T-cell (primary cell): Measurements from ENCODE around the gene EML4. TPM values are rescaled to one million over a fixed set of nuclear protein-coding genes. Genes with fewer than 3 reads are reported as not detected.

Experiments used
- ATAC-seq, 4 experiments: fragments of 200-7000 bp in 3 of 4; fragments of 150-1000 bp in 1 of 4; cut with Tn5 transposase; replicated peaks in 1 of 4; 1 replicate in 3 of 4; 2 replicates in 1 of 4; pipeline ENCODE4 v1.10.0; 2021; ENCODE audit warnings: moderate library complexity in 3 of 4, mild to moderate bottlenecking in 2 of 4, moderate number of reproducible peaks in 1 of 4
- CTCF ChIA-PET, 2 donors: fragments of 300-600 bp; sonication (Branson Sonifier 250); formaldehyde crosslinking; loops; one replicate each; lab custom pipeline; 2022; ENCODE audit warnings: antibody characterized with exemption in 2 of 2; lab: Charles Lee
- POLR2A ChIA-PET, 2 donors: fragments of 300-600 bp; sonication (Branson Sonifier 250); formaldehyde crosslinking; loops; one replicate each; lab custom pipeline; 2022; ENCODE audit warnings: antibody characterized with exemption in 2 of 2; lab: Charles Lee
- DNase-seq, 35 experiments: peaks; one replicate each; pipeline versions ENCODE4 v3.0.0 to v3.0.0-alpha.2; 2013 to 2023
- H3K27ac ChIP-seq: one replicate; pipeline ENCODE4 v1.5.1; 2013; ENCODE audit warnings: low read length
- H3K27me3 ChIP-seq, 2 experiments: replicated peaks in 1 of 2; 1 replicate in 1 of 2; 2 replicates in 1 of 2; pipeline versions ENCODE4 v1.6.1 to v1.7.0; 2013; ENCODE audit warnings: low read length in 1 of 2, mixed read lengths in 1 of 2; ENCODE audit not compliant: control insufficient read depth in 2 of 2, insufficient read depth in 2 of 2; ENCODE audit errors: extremely low read depth in 1 of 2
- H3K36me3 ChIP-seq, 2 donors: 1 replicate in 1 of 2; 2 replicates in 1 of 2; pipeline versions ENCODE4 v1.6.1 to v1.7.0; 2013; ENCODE audit warnings: low read length in 1 of 2; ENCODE audit not compliant: control insufficient read depth in 2 of 2, insufficient read depth in 1 of 2; ENCODE audit errors: extremely low read depth in 1 of 2
- H3K4me1 ChIP-seq, 2 experiments: 1 replicate in 1 of 2; 2 replicates in 1 of 2; pipeline versions ENCODE4 v1.6.1 to v1.7.0; 2013; ENCODE audit warnings: low read length in 2 of 2, mixed read lengths in 1 of 2; ENCODE audit not compliant: insufficient read depth in 2 of 2, control insufficient read depth in 1 of 2; ENCODE audit errors: extremely low read depth in 1 of 2
- H3K4me3 ChIP-seq, 2 donors: 1 replicate in 1 of 2; 2 replicates in 1 of 2; pipeline versions ENCODE4 v1.5.1 to v1.7.0; 2013; ENCODE audit warnings: mild to moderate bottlenecking in 2 of 2, low read length in 1 of 2, moderate library complexity in 1 of 2; ENCODE audit not compliant: control insufficient read depth in 1 of 2; ENCODE audit errors: extremely low read depth in 1 of 2
- H3K9me3 ChIP-seq: 2 replicates; pipeline ENCODE4 v1.7.0; 2013
- H3K27ac Mint-ChIP-seq, 2 donors: one replicate each; pipeline ENCODE4 v1.8.0; 2020 to 2021; ENCODE audit warnings: mild to moderate bottlenecking in 2 of 2, mixed read lengths in 2 of 2
- H3K27me3 Mint-ChIP-seq, 2 donors: one replicate each; pipeline ENCODE4 v1.8.0; 2021 to 2022; ENCODE audit warnings: mixed read lengths in 2 of 2
- H3K36me3 Mint-ChIP-seq: one replicate; pipeline ENCODE4 v1.8.0; 2021; ENCODE audit warnings: mixed read lengths
- H3K4me1 Mint-ChIP-seq, 3 donors: one replicate each; pipeline ENCODE4 v1.8.0; 2020 to 2022; ENCODE audit warnings: mixed read lengths in 3 of 3, mild to moderate bottlenecking in 1 of 3
- H3K4me3 Mint-ChIP-seq, 3 donors: one replicate each; pipeline ENCODE4 v1.8.0; 2020 to 2022; ENCODE audit warnings: mild to moderate bottlenecking in 3 of 3, mixed read lengths in 3 of 3, moderate library complexity in 3 of 3
- H3K9me3 Mint-ChIP-seq, 3 donors: one replicate each; pipeline ENCODE4 v1.8.0; 2020 to 2022; ENCODE audit warnings: mixed read lengths in 3 of 3
- WGBS: methylation state at CpG from one replicate; pipeline ENCODE4 v1.1.5; 2013; ENCODE audit warnings: missing lambda C conversion rate; ENCODE audit not compliant: insufficient coverage; 5-methylcytosine and 5-hydroxymethylcytosine counted together
- total RNA-seq, 35 experiments: library from RNA in 6 of 35; stranded (reverse) in 6 of 35; fragments of 120-200 nt in 1 of 35; gene quantifications; one replicate each; pipeline versions ENCODE4 v1.2.1 to v1.2.4 and lab custom pipeline; 2013 to 2026

Gene EML4
- total RNA-seq, 5 donors from 2014 or later (not counting 1 experiment from before 2014, with no cell fraction given) = 101 to 223 (median 123) TPM

- H3K27ac Mint-ChIP-seq = peak overlapping the region in 1 of 2 donors; percentile 24
- H3K4me3 Mint-ChIP-seq = peak overlapping the region in 1 of 3 donors; percentile 1
- DNase-seq (no peak), ATAC-seq (no peak)
- H3K9me3 ChIP-seq = no peaks in the 10 kb centered on the region
- H3K4me3 ChIP-seq = no peak overlapping the region
- no peaks in the 10 kb centered on the region for H3K27me3 Mint-ChIP-seq
- ChIA-PET CTCF (interaction anchor here in 1 of 2 donors (0.6 kb wide), 1 partner anchor 118 kb away, joined by 3 read pairs; no protein-coding TSS in a partner anchor), POLR2A (no interaction called here)
- 94% methylated on average over 3 of the region's 5 CpGs for WGBS
- H3K4me1 Mint-ChIP-seq = peaks cover 77 to 82% (median 78%) of the 10 kb centered on the region in 3 donors
- no peaks in the 10 kb centered on the region for H3K27me3 ChIP-seq
- no peaks in the 10 kb centered on the region for H3K9me3 Mint-ChIP-seq
- peaks cover 5 to 20% of the 10 kb centered on the region in 2 experiments for H3K4me1 ChIP-seq
- no peak overlapping the region for H3K27ac ChIP-seq
- peaks cover 20% of the 10 kb centered on the region for H3K36me3 Mint-ChIP-seq
- peaks cover 0 to 8% of the 10 kb centered on the region in 2 donors for H3K36me3 ChIP-seq
These were observed 42.1 kb downstream of the EML4 start for GRCh38 chr2:42211291-42211690.

- 93% methylated on average over 3 of the region's 4 CpGs for WGBS
- peaks cover 30% of the 10 kb centered on the region for H3K36me3 Mint-ChIP-seq
- peaks cover 81 to 83% (median 82%) of the 10 kb centered on the region in 3 donors for H3K4me1 Mint-ChIP-seq
- H3K27me3 Mint-ChIP-seq = no peaks in the 10 kb centered on the region
- no peaks in the 10 kb centered on the region for H3K27me3 ChIP-seq
- CTCF ChIA-PET = no interaction called here
- no peaks in the 10 kb centered on the region for H3K9me3 ChIP-seq
- no peak overlapping the region for H3K4me3 ChIP-seq
- H3K4me1 ChIP-seq = peaks cover 2 to 27% of the 10 kb centered on the region in 2 experiments
- POLR2A ChIA-PET = no interaction called here
- ATAC-seq = no peak
- no peaks in the 10 kb centered on the region for H3K9me3 Mint-ChIP-seq
- no peak for DNase-seq
- no peak overlapping the region for H3K4me3 Mint-ChIP-seq
- H3K27ac Mint-ChIP-seq = peak overlapping the region in 1 of 2 donors; percentile 4
- H3K27ac ChIP-seq = no peak overlapping the region
- peaks cover 0 to 3% of the 10 kb centered on the region in 2 donors for H3K36me3 ChIP-seq
These were observed 45.5 kb downstream of the EML4 start for GRCh38 chr2:42214669-42215068.

- Histone ChIP-seq H3K4me1 (peaks cover 2 to 34% of the 10 kb centered on the region in 2 experiments), H3K9me3 (no peaks in the 10 kb centered on the region), H3K27ac (no peak overlapping the region), H3K36me3 (peaks cover 0 to 5% of the 10 kb centered on the region in 2 donors), H3K27me3 (no peaks in the 10 kb centered on the region), H3K4me3 (no peak overlapping the region)
- H3K4me3 Mint-ChIP-seq = peak overlapping the region in 1 of 3 donors; percentile 29
- no peaks in the 10 kb centered on the region for H3K27me3 Mint-ChIP-seq
- ATAC-seq (no peak), DNase-seq (no peak)
- peaks cover 22% of the 10 kb centered on the region for H3K36me3 Mint-ChIP-seq
- CTCF ChIA-PET = interaction anchor here in 1 of 2 donors (1.4 kb wide), 1 partner anchor 21 kb away, joined by 5 read pairs; no protein-coding TSS in a partner anchor
- H3K27ac Mint-ChIP-seq = peak overlapping the region in 1 of 2 donors; percentile 34
- POLR2A ChIA-PET = interaction anchor here in 1 of 2 donors (0.6 kb wide), 1 partner anchor 104 kb away, joined by 4 read pairs; no protein-coding TSS in a partner anchor
- H3K4me1 Mint-ChIP-seq = peaks cover 80 to 85% (median 85%) of the 10 kb centered on the region in 3 donors
- no peaks in the 10 kb centered on the region for H3K9me3 Mint-ChIP-seq
These were observed 47.5 kb downstream of the EML4 start for GRCh38 chr2:42216694-42217093.

- Histone ChIP-seq H3K4me3 (no peak overlapping the region), H3K9me3 (no peaks in the 10 kb centered on the region), H3K36me3 (peaks cover 0 to 5% of the 10 kb centered on the region in 2 donors), H3K4me1 (peaks cover 2 to 32% of the 10 kb centered on the region in 2 experiments), H3K27ac (no peak overlapping the region), H3K27me3 (no peaks in the 10 kb centered on the region)
- Mint-ChIP-seq H3K36me3 (peaks cover 22% of the 10 kb centered on the region), H3K4me1 (peaks cover 77 to 86% (median 83%) of the 10 kb centered on the region in 3 donors), H3K27me3 (no peaks in the 10 kb centered on the region), H3K4me3 (no peak overlapping the region), H3K9me3 (no peaks in the 10 kb centered on the region), H3K27ac (peak overlapping the region; percentile 75 to 79)
- no peak for DNase-seq
- WGBS = no CpG with 5 or more reads among the region's 3 CpGs
- ChIA-PET POLR2A (no interaction called here), CTCF (no interaction called here)
- no peak for ATAC-seq
These were observed 48.2 kb downstream of the EML4 start for GRCh38 chr2:42217307-42217706.

- Mint-ChIP-seq H3K9me3 (no peaks in the 10 kb centered on the region), H3K27ac (peak overlapping the region; percentile 75 to 79), H3K27me3 (no peaks in the 10 kb centered on the region), H3K36me3 (peaks cover 23% of the 10 kb centered on the region), H3K4me1 (peaks cover 76 to 86% (median 83%) of the 10 kb centered on the region in 3 donors), H3K4me3 (no peak overlapping the region)
- Histone ChIP-seq H3K36me3 (peaks cover 0 to 5% of the 10 kb centered on the region in 2 donors), H3K27ac (no peak overlapping the region), H3K4me1 (peaks cover 2 to 35% of the 10 kb centered on the region in 2 experiments), H3K9me3 (no peaks in the 10 kb centered on the region), H3K4me3 (no peak overlapping the region), H3K27me3 (no peaks in the 10 kb centered on the region)
- ATAC-seq = no peak
- CTCF ChIA-PET = no interaction called here
- DNase-seq = no peak
- POLR2A ChIA-PET = no interaction called here
- 83% methylated on average over 1 of the region's 5 CpGs for WGBS
These were observed 48.8 kb downstream of the EML4 start for GRCh38 chr2:42217914-42218313.

- Histone ChIP-seq H3K27me3 (no peaks in the 10 kb centered on the region), H3K4me3 (no peak overlapping the region), H3K36me3 (peaks cover 0 to 5% of the 10 kb centered on the region in 2 donors), H3K4me1 (peaks cover 2 to 35% of the 10 kb centered on the region in 2 experiments), H3K27ac (no peak overlapping the region), H3K9me3 (no peaks in the 10 kb centered on the region)
- WGBS = no CpG with 5 or more reads among the region's 3 CpGs
- ChIA-PET CTCF (no interaction called here), POLR2A (interaction anchor here in 1 of 2 donors (0.6 kb wide), 1 partner anchor 123 kb away, joined by 3 read pairs; no protein-coding TSS in a partner anchor)
- ATAC-seq (no peak), DNase-seq (no peak)
- Mint-ChIP-seq H3K4me3 (no peak overlapping the region), H3K4me1 (peaks cover 79 to 89% (median 86%) of the 10 kb centered on the region in 3 donors), H3K36me3 (peaks cover 30% of the 10 kb centered on the region), H3K27me3 (no peaks in the 10 kb centered on the region), H3K9me3 (no peaks in the 10 kb centered on the region), H3K27ac (peak overlapping the region in 1 of 2 donors; percentile 44)
These were observed 49.6 kb downstream of the EML4 start for GRCh38 chr2:42218712-42219111.
